Calu3 (cell line): Measurements from ENCODE around the gene MYO1E. TPM values are rescaled to one million over a fixed set of nuclear protein-coding genes. Genes with fewer than 3 reads are reported as not detected.

Source experiments
- BruUV-seq: library from RNA; stranded (reverse); fragments of 400-500 nt; replicated peaks from 2 replicates; lab custom pipeline; 2021; lab: Mats Ljungman, UMichigan
- CTCF ChIA-PET: fragments of 300-600 bp; sonication (Branson Sonifier 250); formaldehyde crosslinking; loops from one replicate; lab custom pipeline; 2022; ENCODE audit warnings: antibody characterized with exemption; lab: Charles Lee
- DNase-seq: peaks from one replicate; pipeline ENCODE4 v3.0.0; 2022
- H3K27ac Mint-ChIP-seq: one replicate; pipeline ENCODE4 v1.8.0; 2022; ENCODE audit warnings: mixed read lengths; ENCODE audit not compliant: unreplicated experiment
- H3K27me3 Mint-ChIP-seq: one replicate; pipeline ENCODE4 v1.8.0; 2022; ENCODE audit warnings: mixed read lengths; ENCODE audit not compliant: unreplicated experiment
- H3K36me3 Mint-ChIP-seq: one replicate; pipeline ENCODE4 v1.8.0; 2022; ENCODE audit warnings: mild to moderate bottlenecking, moderate library complexity, mixed read lengths; ENCODE audit not compliant: insufficient read depth, unreplicated experiment
- H3K4me1 Mint-ChIP-seq: one replicate; pipeline ENCODE4 v1.8.0; 2022; ENCODE audit warnings: mild to moderate bottlenecking, low read depth, mixed read lengths; ENCODE audit not compliant: unreplicated experiment
- H3K4me3 Mint-ChIP-seq: one replicate; pipeline ENCODE4 v1.8.0; 2022; ENCODE audit warnings: mild to moderate bottlenecking, low read depth, moderate library complexity, mixed read lengths; ENCODE audit not compliant: unreplicated experiment
- H3K9me3 Mint-ChIP-seq: one replicate; pipeline ENCODE4 v1.8.0; 2022; ENCODE audit warnings: low read depth, mixed read lengths; ENCODE audit not compliant: unreplicated experiment
- intact Hi-C: fragments of 100-400 bp; cut with micrococcal nuclease; formaldehyde crosslinking; loops from one replicate; pipeline ENCODE4 v1.10.0; 2022; ENCODE audit not compliant: unreplicated experiment
- total RNA-seq: library from RNA; stranded (reverse); gene quantifications from 2 replicates; pipeline ENCODE4 v1.2.3, GENCODE V29; 2022
- TF ChIP-seq, protein P1 (sequence below): fragments of 200-600 bp; IDR thresholded peaks from one replicate; pipeline ENCODE4 v1.8.0; 2022; ENCODE audit warnings: antibody characterized with exemption; ENCODE audit not compliant: unreplicated experiment

Gene MYO1E
- total RNA-seq, 1 experiment from 2014 or later, result 617 TPM

DNA sequence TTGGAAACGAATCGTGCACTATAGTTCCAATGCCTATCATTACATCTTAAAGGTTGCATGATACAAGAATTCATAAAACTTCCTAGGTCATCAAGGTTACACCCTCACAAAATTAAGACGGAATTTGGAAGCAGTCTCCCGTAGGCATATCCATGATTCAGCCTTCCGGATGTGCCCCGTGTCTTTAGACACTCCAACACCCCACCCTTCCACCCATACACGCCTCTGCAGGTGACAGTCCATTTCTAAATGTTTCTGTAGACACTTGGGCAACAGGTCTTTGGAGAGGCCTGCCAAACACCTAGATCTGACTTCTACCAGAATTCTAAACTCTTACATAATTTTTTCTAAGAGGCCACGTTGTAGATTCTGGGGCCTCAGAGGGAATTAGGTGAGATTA, 116.2 kb downstream of the MYO1E start:
- TF ChIP-seq, protein P1, sequence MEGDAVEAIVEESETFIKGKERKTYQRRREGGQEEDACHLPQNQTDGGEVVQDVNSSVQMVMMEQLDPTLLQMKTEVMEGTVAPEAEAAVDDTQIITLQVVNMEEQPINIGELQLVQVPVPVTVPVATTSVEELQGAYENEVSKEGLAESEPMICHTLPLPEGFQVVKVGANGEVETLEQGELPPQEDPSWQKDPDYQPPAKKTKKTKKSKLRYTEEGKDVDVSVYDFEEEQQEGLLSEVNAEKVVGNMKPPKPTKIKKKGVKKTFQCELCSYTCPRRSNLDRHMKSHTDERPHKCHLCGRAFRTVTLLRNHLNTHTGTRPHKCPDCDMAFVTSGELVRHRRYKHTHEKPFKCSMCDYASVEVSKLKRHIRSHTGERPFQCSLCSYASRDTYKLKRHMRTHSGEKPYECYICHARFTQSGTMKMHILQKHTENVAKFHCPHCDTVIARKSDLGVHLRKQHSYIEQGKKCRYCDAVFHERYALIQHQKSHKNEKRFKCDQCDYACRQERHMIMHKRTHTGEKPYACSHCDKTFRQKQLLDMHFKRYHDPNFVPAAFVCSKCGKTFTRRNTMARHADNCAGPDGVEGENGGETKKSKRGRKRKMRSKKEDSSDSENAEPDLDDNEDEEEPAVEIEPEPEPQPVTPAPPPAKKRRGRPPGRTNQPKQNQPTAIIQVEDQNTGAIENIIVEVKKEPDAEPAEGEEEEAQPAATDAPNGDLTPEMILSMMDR, result no peak
- Mint-ChIP-seq H3K27ac (peak overlapping the region; percentile 98), H3K4me1 (peaks cover 60% of the 10 kb centered on the region), H3K9me3 (no peaks in the 10 kb centered on the region), H3K36me3 (peaks cover 87% of the 10 kb centered on the region), H3K27me3 (no peaks in the 10 kb centered on the region), H3K4me3 (peak overlapping the region; percentile 42)
- no TSS peak for BruUV-seq
- intact Hi-C loops, result loop anchor here (1.0 to 5.0 kb wide), 2 partner anchors 18 to 36 kb away; no protein-coding TSS in a partner anchor
- CTCF ChIA-PET, result interaction anchor here (1.0 to 1.7 kb wide), 5 partner anchors 9 to 73 kb away, joined by 3 to 6 read pairs (median 5); no protein-coding TSS in a partner anchor
- DNase-seq, result peak; percentile 61

DNA sequence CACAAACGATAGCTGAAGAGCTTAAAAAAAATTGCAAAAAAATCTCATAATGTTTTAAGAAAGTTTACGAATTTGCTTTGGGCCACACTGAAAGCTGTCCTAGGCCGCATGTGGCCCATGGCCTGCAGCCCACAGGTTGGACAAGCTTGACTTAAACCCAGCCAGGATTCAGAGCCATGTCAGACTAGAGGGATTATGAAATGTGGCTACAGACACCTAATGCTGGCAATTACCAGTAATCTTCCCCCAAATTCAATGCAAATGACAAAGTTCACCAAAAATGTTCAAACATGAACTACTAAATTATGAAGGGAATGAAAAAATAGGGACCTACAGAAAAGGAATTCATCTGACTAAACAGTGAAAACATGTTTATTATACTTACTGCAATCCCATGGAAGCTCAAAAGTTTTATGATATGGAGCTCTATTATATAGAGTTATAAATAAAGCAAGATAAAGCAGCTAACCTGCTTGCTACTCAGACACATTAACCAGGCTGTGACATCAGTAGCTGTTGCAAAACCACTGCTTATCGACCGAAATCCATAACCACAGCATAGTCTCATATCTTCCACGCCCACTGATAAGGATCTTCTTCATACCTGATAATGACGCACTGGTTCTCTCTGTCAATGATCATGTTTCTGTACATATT, 116.9 kb downstream of the MYO1E start:
- Mint-ChIP-seq H3K27ac (peak overlapping the region; percentile 98), H3K9me3 (no peaks in the 10 kb centered on the region), H3K4me1 (peaks cover 65% of the 10 kb centered on the region), H3K27me3 (no peaks in the 10 kb centered on the region), H3K4me3 (peak overlapping the region; percentile 42), H3K36me3 (peaks cover 88% of the 10 kb centered on the region)
- no TSS peak for BruUV-seq
- TF ChIP-seq, protein P1, result no peak
- CTCF ChIA-PET, result interaction anchor here (0.9 to 1.9 kb wide), 7 partner anchors 9 to 73 kb away, joined by 3 to 6 read pairs (median 5); no protein-coding TSS in a partner anchor
- intact Hi-C loops, result loop anchor here (1.0 to 5.0 kb wide), 2 partner anchors 18 to 36 kb away; no protein-coding TSS in a partner anchor
- peak; percentile 86 for DNase-seq

DNA sequence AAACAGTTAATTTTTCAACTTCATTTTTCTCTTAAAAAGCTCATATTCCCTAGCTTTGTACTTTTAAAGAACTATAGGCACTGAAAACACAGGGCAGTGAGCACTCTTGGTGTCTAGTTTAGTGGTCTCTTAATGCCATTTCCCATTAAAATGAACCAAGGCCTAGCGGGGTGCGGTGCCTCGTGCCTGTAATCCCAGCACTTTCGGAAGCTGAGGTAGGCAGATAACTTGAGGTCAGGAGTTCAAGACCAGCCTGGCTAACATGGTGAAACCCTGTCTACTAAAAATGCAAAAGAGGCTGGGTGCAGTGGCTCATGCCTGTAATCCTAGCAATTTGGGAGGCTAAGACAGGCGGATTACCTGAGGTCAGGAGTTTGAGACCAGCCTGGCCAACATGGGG, 120.5 kb downstream of the MYO1E start:
- Mint-ChIP-seq H3K9me3 (no peaks in the 10 kb centered on the region), H3K36me3 (peaks cover 87% of the 10 kb centered on the region), H3K4me3 (no peak overlapping the region), H3K27ac (peak overlapping the region; percentile 76), H3K4me1 (peaks cover 72% of the 10 kb centered on the region), H3K27me3 (no peaks in the 10 kb centered on the region)
- TF ChIP-seq, protein P1, result no peak
- intact Hi-C loops, result no loop called here
- CTCF ChIA-PET, result interaction anchor here (0.6 kb wide), 1 partner anchor 123 kb away, joined by 4 read pairs; no protein-coding TSS in a partner anchor
- no peak for DNase-seq
- BruUV-seq, result no TSS peak

- H3K9me3 Mint-ChIP-seq, result no peaks in the 10 kb centered on the region
- no peaks in the 10 kb centered on the region for H3K27me3 Mint-ChIP-seq
- TF ChIP-seq, protein P1, result no peak
- peaks cover 84% of the 10 kb centered on the region for H3K36me3 Mint-ChIP-seq
- no TSS peak for BruUV-seq
- DNase-seq, result no peak
- intact Hi-C loops, result loop anchor here (1.0 kb wide), 1 partner anchor 78 kb away; no protein-coding TSS in a partner anchor
- H3K4me3 Mint-ChIP-seq, result peak overlapping the region; percentile 34
- CTCF ChIA-PET, result no interaction called here
- H3K27ac Mint-ChIP-seq, result peak overlapping the region; percentile 87
- peaks cover 72% of the 10 kb centered on the region for H3K4me1 Mint-ChIP-seq
Measured at GRCh38 chr15:59251001-59251845, 121.4 kb downstream of the MYO1E start.
